HG02798 (cell line): ENCODE measurements around the gene CLDN19.
"Not testable (repeated sequence)": the region's sequence is repeated elsewhere in the genome, so short reads cannot be mapped to it uniquely, and the experiment has no call there.

Experiments used
- ATAC-seq: cut with Tn5 transposase; IDR thresholded peaks from one replicate; pipeline ENCODE4 v1.9.1; 2021; ENCODE audit warnings: mild to moderate bottlenecking; ENCODE audit not compliant: unreplicated experiment, poor library complexity

CLDN19 gene

GRCh38 chr1:42714441-42714840 is 25.6 kb downstream of the CLDN19 start:
- ATAC-seq = not testable (repeated sequence)

- ATAC-seq = no peak
These were observed 26.7 kb downstream of the CLDN19 start for GRCh38 chr1:42713293-42713692.

- not testable (repeated sequence) for ATAC-seq
These were observed 27.2 kb downstream of the CLDN19 start for GRCh38 chr1:42712808-42713207.

- no peak for ATAC-seq
These were observed 36.1 kb downstream of the CLDN19 start for GRCh38 chr1:42703888-42704464.

GRCh38 chr1:42700006-42700405 is 40.0 kb downstream of the CLDN19 start:
- no peak for ATAC-seq

GRCh38 chr1:42698081-42698813 is 41.8 kb downstream of the CLDN19 start:
- ATAC-seq = no peak

GRCh38 chr1:42692911-42693310 is 47.1 kb downstream of the CLDN19 start:
- no peak for ATAC-seq

- no peak for ATAC-seq
These were observed 47.6 kb downstream of the CLDN19 start for GRCh38 chr1:42692461-42692860.

- ATAC-seq = peak; percentile 35
These were observed 48.9 kb downstream of the CLDN19 start for GRCh38 chr1:42691157-42691498.

GRCh38 chr1:42690477-42691156 is 49.4 kb downstream of the CLDN19 start:
- peak; percentile 34 for ATAC-seq

- ATAC-seq = no peak
These were observed 50.1 kb downstream of the CLDN19 start for GRCh38 chr1:42689912-42690311.

- ATAC-seq = no peak
These were observed 53.6 kb downstream of the CLDN19 start for GRCh38 chr1:42686418-42686817.

- ATAC-seq = no peak
These were observed 55.9 kb downstream of the CLDN19 start for GRCh38 chr1:42684139-42684538.
